Activated CD4-positive, alpha-beta T cell treated with anti-CD3 and anti-CD28 coated beads, Interleukin-2, Interleukin-6, amounts not matched to agents 100 ng/mL and 50 ng/mL, durations not matched to agents 16 hours and 8 hours (primary cell): Measurements from ENCODE around the gene COL4A2.

Source experiments
- DNase-seq: peaks from one replicate; pipeline ENCODE4 v3.0.0-alpha.2; 2020

COL4A2 gene

DNA sequence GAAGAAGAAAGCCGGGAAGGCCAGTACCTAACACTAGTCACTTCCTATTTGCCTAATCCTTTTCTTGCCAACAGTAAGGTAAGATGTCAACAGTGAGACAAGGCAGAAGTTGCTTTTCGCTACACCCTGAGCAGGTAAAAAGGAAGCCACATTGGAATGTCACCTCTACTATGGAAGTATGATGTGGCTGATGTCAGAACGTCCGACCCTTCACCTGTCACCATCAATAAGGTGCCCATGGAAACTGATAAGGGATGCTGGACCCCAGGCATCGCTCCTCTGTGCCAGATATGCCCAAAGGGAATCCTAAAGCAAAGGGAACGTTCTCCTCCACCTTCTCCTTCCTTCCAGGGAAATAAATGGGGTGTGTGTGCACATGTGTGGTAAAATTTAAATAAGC lies 34.4 kb upstream of the COL4A2 start:
- DNase-seq: no peak

DNA sequence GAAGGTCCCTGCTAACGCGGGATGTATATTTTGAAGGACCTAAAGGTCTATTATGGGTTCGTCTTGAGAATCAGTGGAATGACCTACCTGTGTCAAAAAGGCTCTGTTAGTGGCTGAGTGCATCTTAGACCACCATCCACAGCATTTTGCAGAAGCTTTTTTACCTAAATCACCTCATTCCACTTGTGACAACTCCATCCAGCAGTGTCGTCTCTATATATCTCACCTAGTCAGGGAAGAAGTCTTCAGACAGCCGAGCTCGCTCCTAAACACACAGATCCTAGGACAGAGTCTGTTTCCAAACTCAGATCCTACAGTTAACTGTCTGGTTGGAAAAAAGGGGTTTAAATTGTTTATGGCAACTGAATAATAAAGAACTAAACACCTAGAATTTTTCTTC lies 33.8 kb upstream of the COL4A2 start:
- no peak for DNase-seq

DNA sequence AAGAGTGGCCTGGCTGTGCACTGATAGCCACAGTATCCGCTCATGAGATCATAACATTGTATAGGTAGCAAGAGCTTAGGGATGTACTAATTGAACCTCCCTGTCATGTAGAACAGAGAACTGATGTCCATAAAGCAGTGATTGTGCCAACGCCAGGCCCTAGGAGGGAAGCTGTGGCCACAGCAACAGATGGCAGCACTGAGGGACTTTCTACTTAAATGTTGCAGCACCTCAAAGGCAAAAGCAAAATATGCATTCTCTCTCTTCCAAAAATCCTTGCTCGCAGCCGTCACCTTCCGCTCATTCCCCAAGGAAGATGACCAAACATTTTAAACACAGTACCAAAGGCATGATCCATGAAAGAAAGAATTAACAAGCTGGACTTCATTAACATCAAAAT lies 32.4 kb upstream of the COL4A2 start:
- DNase-seq: no peak

DNA sequence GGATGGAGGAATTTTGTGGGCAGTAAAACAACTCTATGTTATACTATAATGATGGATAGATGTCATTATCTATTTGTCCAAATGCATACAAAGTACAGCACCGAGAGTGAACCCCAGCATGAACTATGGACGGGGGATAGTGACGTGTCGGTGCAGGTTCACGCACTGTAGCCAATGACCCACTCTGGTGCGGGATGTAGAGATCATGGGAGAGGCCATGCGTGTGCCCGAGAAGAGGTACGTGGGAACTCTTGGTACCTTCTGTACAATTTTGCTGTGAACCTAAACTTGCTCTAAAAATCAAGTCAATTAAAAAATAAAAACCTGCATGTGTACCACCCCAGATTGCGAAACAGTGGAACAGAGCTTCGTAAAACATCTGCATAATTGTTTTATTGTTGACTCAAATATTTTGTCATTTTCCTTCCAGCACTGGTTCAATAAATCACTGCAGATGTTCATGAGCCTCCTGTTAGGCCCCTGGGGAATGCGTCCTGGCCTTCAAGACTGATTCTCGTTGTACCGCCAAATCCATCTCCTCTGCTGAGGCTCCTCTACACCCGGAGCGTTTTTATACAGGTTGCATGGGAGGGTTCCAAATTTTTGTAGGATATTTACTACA lies 31.0 kb upstream of the COL4A2 start:
- no peak for DNase-seq

DNA sequence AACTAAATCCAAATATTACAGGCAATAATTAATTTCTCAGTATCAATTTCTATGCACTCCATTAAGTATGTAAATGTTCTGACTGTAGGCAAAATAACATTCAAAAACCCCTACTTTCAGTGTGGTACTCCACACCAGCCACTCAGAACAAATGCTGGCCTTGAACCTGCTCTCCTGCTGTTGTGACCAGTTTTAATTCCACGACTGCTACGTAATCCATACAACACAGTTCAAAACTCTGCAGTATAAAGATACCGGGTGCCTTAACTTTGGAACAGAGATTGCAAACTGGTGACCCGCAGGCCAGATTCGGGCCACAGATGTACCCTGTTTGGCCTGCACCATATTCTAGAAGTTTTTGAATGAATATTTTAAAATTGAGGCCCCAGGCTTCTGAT lies 30.5 kb upstream of the COL4A2 start:
- DNase-seq: no peak

DNA sequence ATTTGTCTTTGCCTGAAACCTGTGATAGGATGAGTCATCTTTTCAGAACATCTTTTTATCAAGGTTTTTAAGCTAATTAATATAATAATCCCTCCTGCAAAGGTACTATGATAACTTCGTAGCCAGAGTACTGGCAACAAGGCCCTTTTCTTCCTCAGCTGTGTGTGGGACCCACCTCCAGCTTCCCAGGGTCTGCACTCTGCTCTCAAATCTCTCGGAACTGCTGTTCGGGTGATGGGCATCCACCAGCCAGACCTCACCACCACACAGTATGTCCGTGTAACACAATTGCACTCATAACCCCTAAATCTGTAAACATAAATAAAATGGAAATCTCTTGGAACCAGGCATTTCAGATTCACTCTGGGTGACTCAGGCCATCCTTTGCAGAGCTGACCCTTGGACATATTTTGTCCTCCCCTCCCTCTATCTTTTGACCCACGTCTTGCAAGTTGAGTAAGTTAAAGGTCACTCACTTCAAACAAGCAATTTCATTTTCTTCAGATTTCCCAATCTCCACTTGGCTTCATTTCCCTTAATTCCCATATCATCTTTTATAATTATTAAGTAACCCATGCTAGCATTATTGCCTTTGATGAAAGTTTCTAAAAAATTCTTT lies 29.6 kb upstream of the COL4A2 start:
- no peak for DNase-seq

DNA sequence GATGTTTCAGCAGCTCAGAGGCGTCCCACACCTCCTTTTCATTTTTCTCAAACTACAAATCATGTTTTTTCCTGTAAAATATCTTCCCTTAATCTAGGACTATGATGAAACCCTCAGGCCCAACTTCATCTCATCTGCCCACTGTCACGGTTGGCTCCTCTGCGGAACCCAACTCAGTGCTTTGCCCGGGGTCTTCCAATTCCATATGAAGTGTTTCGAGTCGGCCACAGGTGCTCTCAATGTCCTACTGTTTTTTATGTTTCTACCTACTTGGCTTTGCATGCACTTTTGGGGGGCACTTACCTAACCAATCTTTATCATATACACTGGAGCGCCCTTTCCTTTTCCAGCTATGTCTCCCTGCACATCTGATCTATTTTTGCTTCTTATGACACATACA lies 28.2 kb upstream of the COL4A2 start:
- DNase-seq: no peak

DNA sequence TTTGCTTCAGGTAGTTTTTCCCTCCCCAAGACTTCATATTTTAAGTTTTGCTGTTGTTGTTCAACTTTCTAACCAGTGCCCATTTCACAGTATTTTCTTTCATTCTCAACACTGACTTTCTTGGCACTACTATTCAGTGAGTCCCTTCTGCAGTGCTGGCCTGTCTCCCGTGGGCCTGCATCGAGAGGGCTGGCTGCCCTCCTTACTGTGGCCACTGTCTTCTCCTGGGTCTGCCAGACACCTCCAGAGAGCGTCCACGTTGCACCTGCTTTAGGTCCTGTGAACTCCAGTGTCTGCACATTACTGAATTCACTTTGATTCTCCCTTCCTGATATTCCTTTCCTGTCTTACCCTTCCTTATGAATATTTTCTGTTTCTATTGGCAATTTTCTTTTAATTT lies 27.4 kb upstream of the COL4A2 start:
- DNase-seq: no peak

DNA sequence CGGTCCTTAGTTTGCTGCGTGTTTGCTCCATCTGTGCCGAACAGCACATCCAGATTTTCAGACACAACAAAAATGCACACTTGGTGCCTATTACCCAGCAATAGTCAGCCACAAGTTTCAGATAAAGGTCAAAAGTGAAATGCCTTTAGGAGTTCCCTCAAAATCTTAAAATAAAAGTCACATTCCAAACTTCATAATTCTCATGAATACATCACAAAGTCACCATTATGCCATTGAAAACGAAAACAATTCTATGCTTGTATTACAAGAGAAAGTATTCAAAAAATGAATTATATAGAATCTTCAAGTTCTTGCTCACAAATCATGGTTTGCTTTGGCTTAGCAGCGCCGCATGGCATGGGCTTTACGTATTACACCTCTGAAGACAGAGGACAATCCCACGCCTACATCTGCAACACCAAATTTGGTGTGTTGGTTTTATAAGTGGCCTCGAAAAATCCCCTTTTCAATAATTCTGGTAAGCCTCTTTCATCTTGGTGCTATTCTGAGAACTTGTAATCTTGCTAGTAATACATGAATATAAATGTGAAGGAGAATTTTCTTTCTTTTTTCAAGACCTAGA lies 26.8 kb upstream of the COL4A2 start:
- DNase-seq: peak; percentile 10

DNA sequence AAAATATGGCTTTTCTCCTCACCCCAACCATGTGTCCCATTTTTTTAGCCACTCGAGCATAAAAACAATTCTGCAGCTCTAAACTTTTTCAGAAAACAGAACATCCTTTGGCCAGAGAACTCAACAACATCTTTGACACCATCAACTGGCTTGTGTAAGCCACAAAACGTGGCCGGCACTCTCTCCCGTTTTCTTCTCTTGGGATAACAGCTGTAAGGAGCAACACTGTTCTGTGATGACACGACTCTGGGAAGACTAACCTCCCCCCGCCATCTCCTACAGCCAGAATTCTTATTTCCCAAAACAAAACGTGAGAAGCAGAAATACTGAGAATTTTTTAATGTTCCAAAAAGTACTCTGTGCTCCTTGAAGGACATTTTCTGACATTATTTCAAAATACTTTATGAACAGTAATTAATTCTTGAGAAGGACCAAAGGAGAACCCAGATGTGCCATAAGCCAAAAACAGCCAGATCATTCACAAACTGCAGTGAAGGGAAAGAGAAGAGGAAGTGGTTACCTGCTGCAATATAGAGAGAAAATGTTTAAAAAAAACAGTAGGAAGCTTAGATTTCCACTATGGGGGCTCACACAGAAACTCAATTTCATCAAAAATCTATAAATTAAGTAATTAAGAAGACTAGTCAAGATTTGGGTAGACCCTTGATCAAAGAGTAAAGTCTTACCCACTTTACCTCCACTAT lies 25.9 kb upstream of the COL4A2 start:
- DNase-seq: no peak

DNA sequence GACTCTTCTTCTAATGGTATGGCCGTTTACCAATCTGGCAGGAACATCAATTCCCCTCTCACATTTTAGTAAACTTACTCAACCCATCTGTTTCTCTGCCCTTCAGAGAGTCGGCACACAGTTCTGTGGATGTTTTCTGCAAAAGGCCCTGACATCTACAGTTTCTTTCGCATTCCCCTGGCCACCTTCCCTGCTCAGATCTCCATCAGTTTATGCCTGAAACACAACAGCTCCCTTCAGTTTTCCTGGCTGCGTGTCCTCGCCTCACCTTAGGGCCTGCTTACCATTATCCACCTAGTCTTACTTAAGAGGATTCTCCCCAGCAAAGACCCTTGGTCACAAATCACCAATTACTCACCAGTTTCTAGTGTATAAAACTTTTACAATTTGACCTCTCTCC lies 25.3 kb upstream of the COL4A2 start:
- no peak for DNase-seq

DNA sequence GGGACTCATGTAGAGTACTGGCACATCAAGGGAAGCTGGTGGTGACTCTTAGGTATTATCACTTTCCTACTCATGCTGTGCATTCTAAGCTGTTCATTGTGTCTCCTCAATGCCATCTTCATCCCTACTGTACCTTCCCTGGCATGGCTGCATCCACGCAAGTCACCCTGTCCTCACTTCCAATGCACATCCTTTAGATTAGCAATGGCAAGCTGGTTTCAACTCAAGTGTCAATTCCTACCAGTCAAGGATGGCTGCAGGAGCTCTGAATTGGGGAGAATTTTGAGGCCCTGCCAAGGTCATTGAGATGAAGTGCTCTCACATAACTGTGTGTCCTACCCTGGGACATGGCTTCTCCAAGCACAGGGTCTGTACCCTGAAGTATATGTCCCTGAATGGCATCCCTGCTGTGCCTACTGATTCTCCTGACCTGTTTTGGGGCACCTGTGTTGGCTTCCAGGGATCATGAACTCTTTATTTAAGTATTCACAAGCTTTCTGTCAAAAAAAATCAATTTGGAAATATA lies 24.7 kb upstream of the COL4A2 start:
- DNase-seq: no peak

DNA sequence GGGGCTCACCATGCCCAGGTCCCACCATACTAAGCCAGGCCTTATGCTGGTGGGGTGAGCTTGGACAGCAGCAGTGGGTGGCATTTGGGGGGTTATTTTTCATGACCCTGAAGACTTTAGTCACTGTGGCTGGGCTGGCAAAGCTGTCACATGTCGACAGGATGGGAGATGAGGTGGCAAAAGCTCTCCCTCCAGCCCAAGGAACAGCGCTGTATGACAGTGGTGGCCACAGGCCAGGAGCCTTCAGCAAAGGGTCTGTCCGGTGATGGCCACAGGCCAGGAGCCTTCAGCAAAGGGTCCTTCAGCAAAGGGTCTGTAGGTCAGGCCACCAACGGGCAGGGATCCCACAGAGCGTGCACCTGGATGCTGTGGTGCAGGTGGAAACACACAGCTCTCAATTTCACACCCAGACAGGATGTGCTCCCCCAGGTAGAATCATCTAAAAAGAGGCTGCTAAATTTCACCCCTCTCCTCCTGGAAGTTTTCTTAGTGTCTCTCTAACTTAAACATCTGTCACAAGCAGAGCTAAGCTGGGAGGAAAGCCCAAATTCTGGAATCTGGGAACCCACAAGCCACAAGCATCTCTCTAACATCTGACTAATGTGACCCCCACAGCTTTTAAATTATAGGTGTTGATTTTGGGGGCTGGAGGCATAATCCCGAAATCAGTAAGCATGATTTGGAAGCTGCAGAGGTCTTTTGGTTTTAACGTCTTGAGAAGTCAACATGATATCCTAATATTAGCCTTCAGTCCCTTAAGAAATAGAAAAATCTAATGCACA lies 23.2 kb upstream of the COL4A2 start:
- no peak for DNase-seq

DNA sequence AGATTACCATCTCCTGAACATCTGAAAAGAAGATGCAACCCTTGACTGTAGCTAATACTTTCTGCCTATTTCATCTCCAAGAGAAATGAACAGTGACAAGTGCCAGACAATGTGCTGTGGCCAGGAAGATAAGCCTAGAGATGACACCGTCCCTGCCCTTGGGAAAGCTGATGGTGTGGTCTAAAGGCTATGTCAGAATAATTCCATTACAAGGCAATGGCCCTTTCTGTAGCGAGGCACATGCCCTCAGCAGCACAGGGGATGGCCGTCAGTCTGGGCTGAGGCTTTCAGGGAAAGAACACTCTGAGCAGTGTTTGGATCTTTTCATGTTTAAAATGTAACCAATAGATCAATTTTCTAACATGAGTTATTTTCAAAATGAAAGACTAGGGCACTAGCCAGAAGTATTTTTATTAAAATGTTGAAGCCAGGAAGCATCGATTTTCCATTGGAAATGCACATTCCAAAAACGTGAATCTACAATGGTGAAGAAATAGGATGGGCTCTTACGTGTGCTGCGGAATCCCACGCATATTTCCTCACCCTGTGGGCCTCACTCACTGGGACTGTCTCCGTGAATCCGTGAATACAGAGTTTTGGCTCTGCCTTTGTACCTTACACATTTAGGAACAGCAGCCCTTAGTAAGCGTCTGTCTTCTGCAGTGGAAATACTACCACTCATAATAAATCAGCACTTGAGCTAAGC lies 22.2 kb upstream of the COL4A2 start:
- DNase-seq: no peak

DNA sequence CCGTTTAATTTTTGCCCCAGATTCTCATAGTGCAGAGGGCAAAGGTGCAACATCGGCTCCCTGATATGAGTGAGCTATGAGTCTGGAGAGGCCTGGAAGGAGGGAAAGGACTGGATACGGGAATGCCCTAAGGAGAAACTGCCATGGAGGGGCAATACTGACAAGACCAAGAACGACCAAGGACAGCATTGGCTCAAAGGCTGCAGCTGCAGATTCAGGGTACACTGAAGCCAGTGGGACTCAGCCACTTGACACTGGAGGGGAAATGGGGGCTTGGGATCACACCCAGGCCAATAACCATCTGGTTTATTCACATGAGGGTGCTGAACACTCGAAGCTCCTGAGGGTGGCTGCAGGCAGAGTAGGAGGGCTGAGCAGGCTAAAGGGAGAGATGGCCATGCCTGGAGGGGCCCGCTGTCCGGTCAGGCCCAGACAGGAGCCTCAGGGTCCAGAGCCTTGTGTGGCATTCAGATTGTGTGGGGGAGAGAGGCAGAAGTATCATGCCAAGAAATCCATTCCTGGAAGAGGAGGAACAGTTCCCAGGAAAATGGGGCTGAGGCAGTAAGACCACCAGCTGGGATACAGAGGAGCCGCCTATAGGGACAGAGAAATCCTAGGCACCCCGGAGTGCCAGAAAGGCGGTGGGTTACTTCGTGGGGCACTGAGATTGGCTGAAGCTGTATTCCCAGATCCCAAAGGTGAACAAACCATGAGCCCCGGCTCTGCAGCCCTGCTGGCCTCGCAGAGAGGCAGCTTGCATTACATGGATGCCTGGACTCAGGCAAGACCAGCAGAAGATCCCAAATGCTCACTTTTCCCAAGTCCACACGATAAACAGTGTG lies 20.9 kb upstream of the COL4A2 start:
- no peak for DNase-seq

DNA sequence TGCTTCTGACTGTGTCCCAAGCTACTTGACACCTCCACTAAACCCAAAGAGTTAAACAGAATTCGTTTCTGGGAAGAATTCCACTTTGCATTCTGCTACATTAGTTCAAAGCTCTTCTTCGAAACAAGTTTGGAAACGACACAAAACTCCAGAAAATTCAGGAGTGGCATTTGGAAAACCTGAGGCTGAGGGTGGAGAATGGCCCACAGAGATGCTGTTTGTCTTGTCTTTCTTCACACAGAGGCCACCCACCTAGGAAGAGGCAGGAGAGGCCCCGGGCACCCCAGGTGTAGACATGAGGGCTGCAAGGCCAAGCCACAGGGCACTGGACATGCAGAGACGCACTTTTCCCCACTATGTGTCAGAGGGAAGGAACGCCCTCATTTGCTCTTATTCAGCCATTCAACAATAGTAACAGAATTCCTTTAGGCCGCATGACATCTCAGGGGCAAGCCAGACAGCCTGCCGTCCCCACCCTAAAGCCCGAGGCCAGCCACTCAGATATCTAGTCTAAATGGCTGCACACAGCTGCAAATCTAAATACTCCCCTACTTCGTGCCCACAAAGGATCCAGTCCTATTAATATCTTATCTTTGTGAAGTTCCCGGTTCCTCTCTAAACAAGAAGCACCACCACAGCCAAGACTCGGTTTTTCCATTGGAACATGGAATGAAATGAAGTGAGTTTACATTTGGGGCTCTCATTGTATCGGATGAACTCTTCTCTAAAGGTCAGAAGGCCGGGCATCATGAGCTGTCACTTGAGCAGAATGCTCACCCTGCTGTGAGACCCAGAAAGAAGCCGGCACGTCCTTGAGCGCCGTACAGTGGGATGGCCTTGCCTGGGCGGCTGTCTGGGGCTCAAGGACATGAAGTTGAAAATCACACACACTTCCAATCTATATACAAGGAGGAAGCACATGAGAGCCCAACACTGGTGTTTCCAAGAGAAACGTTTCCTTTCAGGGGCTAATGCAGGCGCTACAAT lies 20.0 kb upstream of the COL4A2 start:
- no peak for DNase-seq

DNA sequence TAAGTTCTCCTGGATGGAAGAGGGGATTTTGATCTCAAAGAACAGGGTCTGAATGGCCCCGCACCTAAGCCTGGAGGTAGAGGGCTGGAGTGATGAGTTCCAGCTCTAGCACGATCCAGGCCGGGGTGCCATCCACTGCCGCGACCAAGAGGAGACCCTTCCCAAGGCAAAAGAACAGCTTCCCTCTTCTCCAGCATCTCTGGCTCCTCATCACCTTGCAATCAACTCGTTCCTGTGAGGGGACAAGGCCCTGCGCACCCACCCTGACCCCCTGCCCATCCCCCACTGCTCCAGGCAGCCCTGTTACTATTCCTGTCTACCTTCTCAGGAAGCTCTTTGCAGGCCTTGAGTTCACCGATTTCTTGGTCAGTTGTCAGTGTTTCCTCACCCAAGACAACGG lies 17.9 kb upstream of the COL4A2 start:
- DNase-seq: no peak

DNA sequence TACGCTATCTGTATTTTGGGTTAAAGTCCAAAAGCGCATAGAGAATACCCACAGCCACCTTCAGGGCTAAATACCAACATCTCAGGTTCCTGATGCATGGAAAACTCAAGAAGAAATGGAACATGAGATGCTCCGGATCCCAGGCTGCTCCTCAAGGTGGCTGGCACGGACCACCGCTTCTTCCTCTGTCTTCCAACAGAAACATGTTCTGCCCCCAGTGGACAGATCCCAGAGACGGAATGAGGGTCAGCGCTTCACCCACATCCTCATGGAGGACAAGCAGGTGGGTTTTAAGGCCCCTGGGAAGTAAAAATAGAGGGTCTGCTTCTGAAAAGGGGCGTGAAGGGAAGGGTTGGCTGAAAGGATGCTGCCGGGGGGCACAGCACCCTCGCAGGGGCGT lies 17.4 kb upstream of the COL4A2 start:
- no peak for DNase-seq

DNA sequence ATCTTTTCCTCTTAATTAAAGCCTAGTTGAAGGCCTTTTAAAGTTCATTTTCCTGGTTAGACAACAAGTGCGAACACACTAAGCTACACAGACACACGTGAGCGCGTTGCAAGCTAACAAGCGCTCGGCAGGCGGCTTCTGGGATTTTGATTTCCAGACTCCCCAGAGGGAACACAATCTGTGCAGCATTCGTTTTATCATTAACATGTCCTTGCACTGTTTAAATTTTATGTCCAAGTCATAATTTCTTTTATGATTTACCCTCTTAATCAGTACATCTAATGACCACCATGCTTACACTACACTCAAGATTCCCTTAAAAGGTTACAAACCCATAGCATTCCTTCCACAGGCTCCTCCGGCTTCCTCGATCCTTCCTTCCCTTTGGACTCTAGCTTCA lies 16.9 kb upstream of the COL4A2 start:
- no peak for DNase-seq

DNA sequence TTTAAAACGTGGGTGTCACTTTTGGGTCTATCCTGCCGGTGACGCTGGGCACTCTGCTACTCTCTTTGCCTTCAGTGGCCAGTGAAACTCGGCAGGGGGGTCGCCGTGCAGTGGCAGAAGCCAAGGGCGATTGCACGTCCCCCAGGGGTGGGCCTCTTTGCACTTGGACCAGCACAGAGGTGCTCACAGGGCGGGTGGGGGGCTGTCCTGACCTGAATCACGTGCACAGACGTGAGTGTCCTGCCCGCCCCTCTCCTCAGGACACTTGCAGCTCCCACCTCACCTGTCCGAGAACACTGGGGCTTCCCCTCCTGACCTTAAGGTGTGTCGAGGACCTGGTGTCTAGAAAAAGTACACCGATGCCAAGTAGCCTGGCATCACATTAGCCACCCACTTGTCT lies 16.3 kb upstream of the COL4A2 start:
- DNase-seq: no peak
